Activated gamma-delta T cell treated with Interleukin-2 at 50 U/mL for 16 hours (primary cell): ENCODE measurements around the gene FBLN2.

Source experiments
- DNase-seq: peaks from one replicate; pipeline ENCODE4 v3.0.0-alpha.2; 2020

FBLN2 gene

DNA sequence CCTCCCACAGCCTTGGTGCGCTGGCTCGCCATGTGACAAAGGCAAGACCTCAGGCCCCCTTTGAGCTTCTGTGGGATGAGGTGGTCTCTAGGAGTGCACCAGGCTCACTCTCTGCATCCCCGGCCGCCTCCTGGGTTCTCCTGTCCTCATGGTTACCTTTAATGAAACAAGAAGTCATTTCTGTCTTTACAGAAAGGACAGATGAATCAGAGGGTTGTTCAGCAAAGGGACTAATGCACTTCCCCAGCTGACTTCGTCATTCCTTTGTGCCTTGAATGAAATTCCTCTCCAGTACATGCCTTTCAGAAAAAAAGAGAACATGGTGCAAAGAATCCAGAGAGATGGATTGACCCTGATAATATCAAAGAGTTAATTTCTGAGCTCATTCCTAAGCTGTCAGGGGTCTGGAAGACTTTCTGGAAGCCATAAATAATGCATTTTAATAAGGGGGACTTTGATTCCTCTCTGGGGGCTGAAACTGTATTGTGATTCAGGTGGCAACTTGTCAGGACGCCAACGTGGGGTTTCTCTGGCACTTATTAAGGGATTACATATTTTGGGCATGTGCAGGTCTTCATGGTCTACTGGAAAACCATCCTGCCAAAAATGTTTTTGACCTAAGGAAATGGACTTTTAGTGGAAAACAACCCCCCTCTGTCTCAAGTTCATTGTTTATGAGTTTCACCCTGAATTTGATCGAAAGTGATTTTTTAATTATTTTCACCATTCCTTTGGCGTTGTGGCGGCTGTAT is 122.7 kb downstream of the FBLN2 start:
- DNase-seq: no peak

DNA sequence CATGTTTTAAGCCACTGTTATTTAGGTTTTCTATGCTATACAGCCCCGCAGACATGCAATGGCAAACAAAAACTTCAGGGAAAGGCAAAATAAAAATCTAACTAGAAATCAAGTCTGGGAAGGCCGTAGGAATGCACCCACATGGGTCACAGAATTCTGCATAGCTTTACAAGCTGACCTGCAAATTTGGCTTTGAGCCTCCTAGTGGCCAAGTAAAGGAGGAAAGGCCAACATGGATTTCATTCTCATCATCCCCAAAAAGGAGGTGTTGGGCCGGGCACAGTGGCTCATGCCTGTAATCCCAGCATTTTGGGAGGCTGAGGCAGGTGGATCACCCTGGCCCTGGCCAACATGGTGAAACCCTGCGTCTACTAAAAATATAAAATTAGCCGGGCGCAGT is 124.3 kb downstream of the FBLN2 start:
- DNase-seq: no peak

DNA sequence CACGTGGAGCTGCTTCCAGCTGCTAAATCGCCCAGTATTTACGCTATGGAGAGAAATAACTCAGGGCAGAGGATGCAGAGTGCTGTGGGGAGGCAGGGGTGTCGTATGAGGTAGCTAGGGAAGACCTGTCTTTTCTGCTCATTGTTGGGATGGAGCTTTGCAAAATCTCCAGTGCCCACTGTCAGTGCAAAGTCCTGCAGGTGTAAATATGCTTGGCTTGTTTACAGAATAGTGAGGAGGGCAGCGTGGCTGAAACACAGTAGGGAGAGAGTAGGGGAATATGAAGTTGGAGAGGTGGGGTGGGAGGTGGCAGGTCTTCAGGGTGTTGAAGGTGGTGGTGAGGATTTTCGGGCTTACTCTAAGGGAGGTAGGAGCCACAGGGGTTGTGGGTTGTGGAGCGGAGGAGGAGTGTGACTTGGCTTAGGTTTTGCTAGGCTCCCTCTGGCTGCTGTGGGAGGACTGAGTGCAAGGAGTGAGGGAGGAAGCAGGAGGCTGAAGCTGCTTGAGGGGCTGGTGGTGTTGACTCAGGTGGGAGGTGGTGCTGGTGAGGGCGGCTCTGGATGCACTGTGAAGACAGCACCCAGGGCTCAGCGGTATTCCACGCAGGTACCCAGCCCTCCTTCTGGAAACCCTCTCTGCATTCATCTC is 125.7 kb downstream of the FBLN2 start:
- DNase-seq: no peak

DNA sequence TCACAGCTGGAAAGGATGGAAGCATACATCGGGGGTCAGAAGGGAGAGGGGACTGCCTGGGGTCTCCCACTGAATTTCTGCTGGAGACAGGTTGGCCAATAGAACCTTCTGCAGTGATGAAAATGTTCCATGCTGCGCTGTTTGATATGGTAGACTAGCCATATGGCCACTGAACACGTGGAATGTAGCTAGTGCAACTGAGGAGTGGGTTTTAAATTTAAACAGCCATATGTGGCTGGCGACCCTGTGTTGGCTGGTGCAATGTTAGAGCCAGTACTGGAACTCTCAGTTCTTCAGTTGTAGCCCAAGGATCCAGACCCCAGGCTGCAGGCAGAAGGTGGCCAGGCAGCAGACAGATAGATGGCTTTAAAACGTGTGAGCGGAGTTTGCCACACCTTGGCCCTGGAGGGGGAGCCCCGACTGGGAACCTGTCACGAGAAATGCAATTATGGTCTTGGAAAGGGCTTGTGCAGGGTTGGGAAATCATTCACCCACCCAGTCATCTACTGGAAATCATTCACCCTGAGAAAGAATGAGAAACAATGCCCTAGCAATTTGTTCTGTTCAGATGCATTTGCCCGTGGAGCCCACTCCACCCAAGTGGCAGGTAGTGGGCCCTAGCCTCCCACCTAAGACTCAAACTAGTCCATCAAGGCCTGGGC is 127.6 kb downstream of the FBLN2 start:
- DNase-seq: no peak

DNA sequence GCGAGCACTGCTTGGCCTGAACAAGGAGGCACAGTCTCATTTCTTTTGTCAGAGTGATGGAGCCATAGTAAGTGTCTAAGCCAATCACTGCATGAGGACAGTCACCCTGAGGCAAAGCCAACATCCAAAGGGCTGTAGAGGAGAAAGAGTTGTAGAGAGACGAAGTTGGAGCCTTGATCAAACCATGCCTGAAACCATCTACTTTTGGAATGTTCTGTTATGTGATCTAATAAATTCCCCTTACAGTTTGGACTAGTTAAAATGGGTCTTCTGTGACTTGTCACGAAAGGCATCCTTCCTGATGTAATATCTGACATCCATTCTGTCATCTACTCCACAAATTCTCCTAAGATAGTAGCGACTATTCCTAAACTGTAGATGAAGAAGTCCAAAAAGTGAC is 128.3 kb downstream of the FBLN2 start:
- no peak for DNase-seq

DNA sequence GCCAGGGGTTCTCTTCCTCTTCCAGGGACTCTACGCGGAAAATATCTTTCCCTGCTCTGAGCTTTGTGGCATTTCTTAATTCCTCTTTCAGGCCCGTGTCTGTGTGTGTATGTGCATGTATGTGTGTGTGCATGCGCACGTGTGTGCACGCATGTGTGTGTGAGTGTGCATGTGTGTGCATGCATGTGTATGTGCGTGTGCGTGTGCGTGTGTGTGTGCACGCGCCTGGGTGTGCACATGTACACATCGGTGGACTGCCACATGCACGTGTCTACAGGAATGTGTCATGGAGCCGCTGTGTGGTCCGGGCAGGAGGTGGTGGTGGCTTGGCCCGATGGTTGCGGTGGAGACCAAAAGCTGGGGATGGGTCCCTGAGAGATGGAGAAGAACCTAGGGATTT is 133.0 kb downstream of the FBLN2 start:
- no peak for DNase-seq

DNA sequence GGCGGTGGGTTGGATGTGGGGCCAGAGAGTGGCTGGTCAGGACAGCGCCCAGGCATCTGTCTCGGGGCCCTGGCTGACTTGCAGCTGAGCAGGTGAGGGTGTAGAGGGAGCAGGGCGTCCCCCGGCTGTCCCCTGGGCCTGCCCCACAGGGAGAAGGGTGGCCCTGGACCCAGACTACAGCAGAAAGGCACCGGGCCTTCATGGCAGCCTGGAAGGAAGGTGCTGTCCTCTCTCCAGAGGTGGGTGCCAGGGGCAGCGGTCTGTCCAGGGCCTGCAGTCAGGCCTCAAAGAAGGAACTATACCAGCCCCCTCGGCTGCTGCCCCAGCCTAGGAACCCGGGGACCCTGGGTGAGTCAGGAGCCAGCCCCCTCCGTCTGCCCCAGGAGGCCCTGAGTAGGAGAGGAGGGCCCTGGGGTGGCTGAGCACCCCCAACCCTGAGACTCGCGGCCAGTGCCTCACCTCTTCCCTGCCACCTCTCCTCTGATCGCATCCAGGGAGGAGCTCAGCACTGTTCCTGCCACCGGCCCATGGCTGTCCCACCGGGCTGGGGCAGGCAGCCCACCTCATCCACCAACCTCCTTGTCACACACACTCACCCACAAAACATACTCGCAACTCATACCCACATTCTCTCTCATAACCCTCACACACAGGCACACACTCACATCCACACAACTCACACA is 133.5 kb downstream of the FBLN2 start:
- DNase-seq: no peak

DNA sequence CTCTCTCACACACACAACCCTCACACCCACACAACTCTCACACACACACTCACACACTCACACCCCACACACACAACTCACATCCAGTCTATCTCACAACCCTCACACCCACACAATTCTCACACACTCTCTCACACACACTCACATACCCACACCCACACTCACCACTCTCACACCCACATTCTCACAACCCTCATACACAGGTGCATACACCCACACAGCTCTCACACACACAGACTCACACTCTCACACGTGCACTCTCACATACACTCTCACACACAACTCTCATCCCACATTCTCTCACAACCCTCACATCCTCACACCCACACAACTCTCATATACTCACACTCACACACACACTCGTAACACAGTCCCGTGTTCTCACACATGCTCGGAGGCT is 134.4 kb downstream of the FBLN2 start:
- no peak for DNase-seq

DNA sequence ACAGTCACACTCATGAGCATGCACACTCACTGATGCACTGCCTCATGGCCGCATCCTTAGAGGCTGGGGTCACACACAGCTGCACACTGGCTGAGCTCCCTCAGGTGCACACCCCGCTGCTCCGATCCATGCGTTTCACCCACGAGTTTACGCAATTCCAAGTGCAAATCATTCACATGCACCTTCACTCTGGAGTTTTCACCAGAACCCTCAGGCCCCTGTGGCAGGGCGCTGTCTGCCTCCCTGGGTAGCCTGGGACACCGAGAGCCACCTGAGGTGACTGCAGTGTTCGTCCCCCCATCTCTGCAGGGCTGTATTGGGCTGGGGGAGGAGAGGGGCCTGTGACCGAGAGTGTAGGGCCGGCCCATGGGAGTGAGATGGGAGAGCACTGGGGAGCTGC is 134.8 kb downstream of the FBLN2 start:
- DNase-seq: no peak

DNA sequence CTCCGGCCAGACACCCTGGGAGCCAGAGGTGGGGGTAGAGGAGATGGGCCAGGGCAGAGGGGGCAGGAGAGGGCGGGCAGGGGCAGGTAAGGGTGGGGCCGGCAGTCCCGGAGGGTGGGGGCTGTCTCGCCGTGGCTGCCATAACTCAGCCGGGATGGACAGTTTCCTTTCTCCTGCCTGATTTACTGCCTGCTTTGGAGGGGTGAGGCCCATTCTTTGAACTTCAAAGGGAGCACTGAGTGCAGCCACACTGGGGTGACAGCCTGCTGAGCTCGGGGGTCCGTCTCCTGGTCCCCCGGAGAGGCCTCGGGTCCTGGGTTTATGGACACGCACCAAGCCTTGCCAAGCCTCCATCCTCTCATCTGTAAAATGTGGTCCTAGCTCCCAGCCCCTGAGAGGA is 135.4 kb downstream of the FBLN2 start:
- DNase-seq: no peak

DNA sequence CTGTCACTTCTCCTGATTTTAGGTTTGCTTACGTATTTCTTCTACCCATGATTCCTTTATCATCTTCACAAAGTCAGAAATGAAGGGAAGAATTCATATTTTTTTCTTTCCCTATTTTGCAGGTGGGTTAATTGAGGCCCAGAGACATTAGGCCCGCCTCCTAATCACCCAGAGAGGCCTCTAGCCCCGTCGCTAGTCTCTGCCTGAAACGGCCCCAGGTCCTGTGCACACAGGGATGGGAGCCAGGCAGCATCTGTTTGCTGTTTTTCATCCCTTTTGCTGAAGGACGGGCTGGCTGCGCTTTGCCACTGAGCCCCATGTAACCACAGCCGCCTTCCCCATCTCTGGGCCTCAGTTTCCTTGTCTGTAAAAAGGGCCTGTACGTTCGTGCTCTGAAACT is 135.9 kb downstream of the FBLN2 start:
- no peak for DNase-seq

DNA sequence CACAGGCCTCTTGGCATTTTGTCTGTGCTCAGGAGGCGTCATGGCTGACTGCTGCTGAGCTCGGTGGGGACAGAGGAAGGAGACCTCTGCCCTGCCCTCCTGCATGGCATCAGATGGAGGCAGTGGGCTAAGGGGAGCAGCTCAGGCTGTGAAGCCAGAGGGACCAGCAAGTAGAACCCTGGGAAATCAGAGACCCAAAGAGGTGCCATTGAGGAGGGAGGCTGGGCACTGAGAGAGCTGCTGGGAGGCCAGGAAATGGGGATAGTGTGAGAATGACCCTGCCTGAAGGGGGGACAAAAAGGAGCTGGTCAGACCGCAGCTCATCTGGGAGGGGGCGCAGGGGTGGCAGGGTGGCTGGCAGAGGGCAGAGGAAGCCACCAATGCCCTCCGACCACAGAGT is 136.8 kb downstream of the FBLN2 start:
- no peak for DNase-seq

DNA sequence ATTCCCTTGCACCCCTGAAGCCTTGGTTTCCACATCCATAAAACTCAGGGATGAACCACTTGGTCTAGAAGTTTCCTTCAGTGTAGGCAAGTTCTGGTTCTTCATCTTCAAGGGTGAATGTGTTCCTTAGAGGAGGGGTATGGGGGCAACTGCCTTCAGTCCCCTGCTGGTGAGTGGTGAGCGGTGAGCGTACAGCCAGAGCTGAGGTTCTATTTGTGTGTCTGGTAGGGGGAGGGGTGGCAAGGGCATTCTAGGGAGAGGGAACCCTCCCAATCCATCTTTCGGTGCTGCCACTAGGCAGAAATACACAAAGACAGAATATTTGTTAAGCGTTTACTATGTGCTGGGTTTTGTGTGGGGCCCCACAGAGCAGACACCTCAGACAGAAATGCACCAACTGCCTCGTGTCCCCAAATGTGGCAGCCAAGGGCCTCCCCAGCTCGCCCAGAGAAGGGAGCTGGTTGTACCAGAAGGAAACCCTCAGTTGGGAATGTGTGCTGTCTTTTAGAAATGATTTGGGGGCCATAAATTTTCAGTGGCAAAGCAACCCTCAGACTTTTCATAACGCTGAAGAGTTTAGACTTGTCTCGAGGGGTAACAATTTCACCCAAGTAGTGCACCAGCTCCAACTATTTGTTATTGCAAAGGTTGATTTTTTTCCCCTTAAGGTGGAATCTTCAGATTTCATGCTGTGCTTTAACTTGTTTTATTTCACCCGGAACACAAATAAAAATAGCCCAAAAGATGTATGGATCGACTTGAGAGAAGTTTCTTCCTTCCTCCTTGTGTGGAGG is 137.6 kb downstream of the FBLN2 start:
- no peak for DNase-seq

DNA sequence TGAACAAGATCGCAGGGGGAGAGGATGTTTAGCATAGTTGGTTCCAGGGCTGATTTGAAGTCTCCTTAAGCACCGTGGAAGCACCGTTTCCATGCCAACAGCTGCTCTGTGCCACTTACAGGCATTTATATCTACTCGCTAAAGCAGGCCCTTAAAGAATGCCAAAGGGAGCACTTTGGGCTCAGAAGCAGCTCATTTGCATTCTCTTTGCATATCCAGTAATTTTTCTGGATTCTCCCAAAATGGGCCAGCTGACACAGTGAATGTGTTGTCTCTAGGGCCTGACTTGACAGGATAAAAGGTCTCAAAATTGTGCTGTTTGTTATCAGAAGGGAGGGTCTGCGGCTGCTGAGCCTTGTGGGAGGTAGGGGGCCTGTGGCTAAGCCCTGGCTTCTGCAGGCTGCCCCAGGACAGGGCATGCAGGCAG is 138.6 kb downstream of the FBLN2 start:
- no peak for DNase-seq
